GM12872 (cell line): ENCODE data around the gene C18orf32.

Experiments used
- TF ChIP-seq, protein P1 (sequence below): IDR thresholded peaks from 3 replicates; pipeline ENCODE4 v1.5.1; 2011; ENCODE audit warnings: low read depth, mild to moderate bottlenecking, low read length, moderate library complexity; ENCODE audit not compliant: insufficient read depth

Gene C18orf32

DNA sequence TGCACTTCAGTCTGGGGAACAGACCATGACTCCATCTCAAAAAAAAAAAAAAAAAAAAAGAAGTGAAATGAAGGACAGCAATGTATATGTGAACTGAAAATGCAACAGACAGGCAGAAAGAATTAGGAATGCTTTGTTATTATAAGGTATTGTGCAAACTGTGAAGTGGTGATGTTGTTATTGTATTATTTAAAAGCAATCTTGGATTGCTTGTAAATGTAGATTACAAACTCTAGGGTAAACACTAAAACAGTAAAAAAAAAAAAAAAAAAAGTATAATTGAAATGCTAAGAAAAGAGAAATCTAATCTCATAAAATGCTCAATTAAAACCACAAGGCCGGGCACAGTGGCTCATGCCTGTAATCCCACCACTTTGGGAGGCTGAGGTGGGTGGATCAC is 51.9 kb downstream of the C18orf32 start:
- TF ChIP-seq, protein P1, sequence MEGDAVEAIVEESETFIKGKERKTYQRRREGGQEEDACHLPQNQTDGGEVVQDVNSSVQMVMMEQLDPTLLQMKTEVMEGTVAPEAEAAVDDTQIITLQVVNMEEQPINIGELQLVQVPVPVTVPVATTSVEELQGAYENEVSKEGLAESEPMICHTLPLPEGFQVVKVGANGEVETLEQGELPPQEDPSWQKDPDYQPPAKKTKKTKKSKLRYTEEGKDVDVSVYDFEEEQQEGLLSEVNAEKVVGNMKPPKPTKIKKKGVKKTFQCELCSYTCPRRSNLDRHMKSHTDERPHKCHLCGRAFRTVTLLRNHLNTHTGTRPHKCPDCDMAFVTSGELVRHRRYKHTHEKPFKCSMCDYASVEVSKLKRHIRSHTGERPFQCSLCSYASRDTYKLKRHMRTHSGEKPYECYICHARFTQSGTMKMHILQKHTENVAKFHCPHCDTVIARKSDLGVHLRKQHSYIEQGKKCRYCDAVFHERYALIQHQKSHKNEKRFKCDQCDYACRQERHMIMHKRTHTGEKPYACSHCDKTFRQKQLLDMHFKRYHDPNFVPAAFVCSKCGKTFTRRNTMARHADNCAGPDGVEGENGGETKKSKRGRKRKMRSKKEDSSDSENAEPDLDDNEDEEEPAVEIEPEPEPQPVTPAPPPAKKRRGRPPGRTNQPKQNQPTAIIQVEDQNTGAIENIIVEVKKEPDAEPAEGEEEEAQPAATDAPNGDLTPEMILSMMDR = no peak

DNA sequence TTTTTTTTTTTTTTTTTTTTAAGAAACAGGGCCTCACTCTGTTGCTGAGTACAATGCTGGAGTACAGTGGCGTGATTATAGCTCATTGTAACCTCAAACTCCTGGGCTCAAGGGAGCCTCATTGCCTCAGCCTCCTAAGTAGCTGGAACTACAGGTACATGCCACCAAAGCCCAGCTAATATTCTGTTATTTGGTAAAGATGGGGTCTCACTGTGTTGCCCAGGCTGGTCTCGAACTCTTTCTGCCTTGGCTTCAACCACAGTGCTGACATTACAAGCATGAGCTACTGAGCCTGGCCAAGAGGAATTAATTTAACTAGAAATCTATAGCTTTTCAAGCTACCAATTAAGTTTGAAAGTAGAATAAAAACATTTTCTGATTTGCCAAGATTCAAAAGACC is 54.4 kb downstream of the C18orf32 start:
- TF ChIP-seq, protein P1 = no peak

DNA sequence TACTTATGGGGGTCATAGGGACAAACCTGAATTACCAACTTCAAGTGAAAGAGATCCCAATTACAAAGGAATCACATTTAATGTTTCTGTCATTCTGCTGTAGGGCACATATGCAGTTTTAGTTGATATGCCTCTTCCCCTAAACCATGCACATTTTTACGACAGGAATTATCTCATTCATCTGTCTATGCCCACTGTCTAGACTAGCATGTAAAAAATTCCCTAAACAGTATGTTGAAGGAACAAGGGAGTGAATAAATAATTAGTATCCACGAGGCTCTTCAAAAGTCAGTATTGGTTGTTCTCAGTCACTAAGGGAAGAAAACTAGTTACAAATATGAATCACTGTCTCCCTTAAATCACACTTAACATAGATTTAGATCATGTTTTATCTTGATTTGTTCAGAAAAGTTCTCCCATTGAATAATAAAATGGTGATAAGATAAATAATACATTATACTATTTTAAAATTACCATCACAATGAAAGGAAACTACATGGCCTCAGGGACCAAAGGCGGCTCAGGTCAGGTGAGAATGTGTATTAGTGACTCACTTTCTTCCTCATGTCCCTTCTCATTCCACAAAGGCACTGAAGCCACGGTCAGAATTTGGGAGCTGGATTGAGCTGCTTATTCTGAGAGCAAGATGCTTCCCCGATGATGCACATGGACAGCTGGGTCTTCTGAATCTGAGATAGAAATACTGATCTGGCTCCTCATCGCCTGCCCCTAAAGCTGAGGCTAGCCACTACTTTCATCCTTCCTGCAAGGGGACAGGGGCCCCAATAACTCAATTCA is 55.7 kb downstream of the C18orf32 start:
- TF ChIP-seq, protein P1 = no peak
